Ovary (tissue), 9 donors: Measurements from ENCODE around the gene PPT1. TPM values are rescaled to one million over a fixed set of nuclear protein-coding genes. Genes with fewer than 3 reads are reported as not detected.

Experiments used
- DNase-seq, 5 donors: peaks; one replicate each; pipeline ENCODE4 v3.0.0-alpha.2; 2019 to 2020
- H3K27ac ChIP-seq, 2 donors: fragments of 200-600 bp; one replicate each; pipeline versions ENCODE4 v1.5.1 to v1.8.0; 2019 to 2022
- H3K27me3 ChIP-seq: fragments of 200-600 bp; one replicate; pipeline ENCODE4 v1.8.0; 2022
- H3K36me3 ChIP-seq: fragments of 200-600 bp; sonication (generic); one replicate; pipeline ENCODE4 v1.5.1; 2019
- H3K4me1 ChIP-seq: one replicate; pipeline ENCODE4 v1.8.1; 2013; ENCODE audit warnings: mild to moderate bottlenecking, moderate library complexity; ENCODE audit not compliant: insufficient read depth
- H3K4me3 ChIP-seq: fragments of 200-600 bp; sonication (generic); one replicate; pipeline ENCODE4 v1.5.1; 2017
- H3K9me3 ChIP-seq, 2 donors: fragments of 200-600 bp in 1 of 2; sonication (generic) in 1 of 2; one replicate each; pipeline versions ENCODE4 v1.5.1 to v1.8.1; 2013 to 2019; ENCODE audit warnings: mild to moderate bottlenecking in 1 of 2, moderate library complexity in 1 of 2
- EP300 ChIP-seq: sonication (generic); formaldehyde crosslinking; IDR thresholded peaks from one replicate; pipeline ENCODE4 v1.6.1; 2017; ENCODE audit warnings: antibody characterized with exemption
- POLR2A ChIP-seq: fragments of 450-650 bp; IDR thresholded peaks from one replicate; pipeline ENCODE4 v1.6.1; 2017; ENCODE audit warnings: antibody characterized with exemption, mild to moderate bottlenecking, moderate library complexity
- WGBS, 3 donors: extraction: QIAGEN DNeasy Blood & Tissue Kit in 1 of 3; methylation state at CpG; one replicate each; pipeline versions ENCODE4 v1.1.5 to v1.1.7; 2013 to 2017; 5-methylcytosine and 5-hydroxymethylcytosine counted together
- intact Hi-C, 4 donors: fragments of 100-400 bp; cut with DNase I; formaldehyde crosslinking; loops; one replicate each; pipeline versions ENCODE4 v1.11.0 to v1.15.1; 2022 to 2023
- polyA plus RNA-seq, 2 donors: library from polyadenylated mRNA; stranded (reverse); fragments of 200-250 nt in 1 of 2; fragments of 350-450 nt in 1 of 2; fragmentation: Illumina TruSeq in 1 of 2; extraction: RNeasy Lipid Tissue Mini Kit (QIAGEN cat#74804) in 1 of 2; gene quantifications; one replicate each; pipeline ENCODE4 v1.2.3, GENCODE V29; 2013 to 2014
- total RNA-seq, 7 donors: library from RNA; depleted of rRNA in 2 of 7; stranded (reverse); fragments of >200 nt in 2 of 7; fragmentation: NEBNext Ultra II Directional in 3 of 7; extraction: Animal tissue kit (Norgen Biotek cat#: 25700) in 3 of 7; gene quantifications; one replicate each; pipeline versions ENCODE4 v1.1.0 to v1.2.4, GENCODE V29; 2016 to 2023
- TF ChIP-seq, protein P1 (sequence below), 3 donors: fragments of 450-650 bp in 2 of 3; fragments of 200-600 bp in 1 of 3; IDR thresholded peaks; one replicate each; pipeline versions ENCODE4 v1.5.1 to v1.8.0; 2016 to 2022; ENCODE audit warnings: antibody characterized with exemption in 3 of 3, mild to moderate bottlenecking in 1 of 3
- donor health status: DM: no; HTN: no; CAD: no; lungs with moderate emphysema.
- donor health status: DM: no; HTN: no; CAD: no.
- donor health status: Bipolar disorder and iron deficiency.
- donor health status: DM: yes; HTN: yes; CAD: no.
- donor health status: DM: no; HTN: no; CAD: no.
- donor health status: DM: yes; HTN: yes; CAD: no.

PPT1 gene
- total and polyA plus RNA-seq, 9 donors: 38.0 to 247 (median 71.0) TPM

DNA sequence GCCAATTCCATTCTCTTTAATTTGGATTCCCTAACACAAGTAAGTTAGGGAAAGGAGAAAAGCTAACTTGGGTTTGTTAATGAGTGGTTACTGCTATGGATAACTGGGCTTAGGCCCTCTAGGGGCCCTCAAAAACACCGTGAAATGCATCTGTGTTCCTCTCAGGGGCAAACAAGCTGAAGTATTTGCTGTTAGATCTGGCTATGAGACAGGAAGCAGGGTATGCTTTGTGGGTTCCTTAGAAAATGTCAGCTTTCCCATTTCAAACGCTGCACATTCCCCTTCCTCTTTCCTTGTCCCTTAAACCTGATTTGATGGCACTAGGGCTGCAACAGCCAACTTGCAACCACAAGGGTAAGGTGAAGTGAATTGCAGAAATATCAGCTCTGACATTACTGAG lies 62.2 kb downstream of the PPT1 start:
- TF ChIP-seq EP300 (no peak), POLR2A (no peak)
- TF ChIP-seq, protein P1, sequence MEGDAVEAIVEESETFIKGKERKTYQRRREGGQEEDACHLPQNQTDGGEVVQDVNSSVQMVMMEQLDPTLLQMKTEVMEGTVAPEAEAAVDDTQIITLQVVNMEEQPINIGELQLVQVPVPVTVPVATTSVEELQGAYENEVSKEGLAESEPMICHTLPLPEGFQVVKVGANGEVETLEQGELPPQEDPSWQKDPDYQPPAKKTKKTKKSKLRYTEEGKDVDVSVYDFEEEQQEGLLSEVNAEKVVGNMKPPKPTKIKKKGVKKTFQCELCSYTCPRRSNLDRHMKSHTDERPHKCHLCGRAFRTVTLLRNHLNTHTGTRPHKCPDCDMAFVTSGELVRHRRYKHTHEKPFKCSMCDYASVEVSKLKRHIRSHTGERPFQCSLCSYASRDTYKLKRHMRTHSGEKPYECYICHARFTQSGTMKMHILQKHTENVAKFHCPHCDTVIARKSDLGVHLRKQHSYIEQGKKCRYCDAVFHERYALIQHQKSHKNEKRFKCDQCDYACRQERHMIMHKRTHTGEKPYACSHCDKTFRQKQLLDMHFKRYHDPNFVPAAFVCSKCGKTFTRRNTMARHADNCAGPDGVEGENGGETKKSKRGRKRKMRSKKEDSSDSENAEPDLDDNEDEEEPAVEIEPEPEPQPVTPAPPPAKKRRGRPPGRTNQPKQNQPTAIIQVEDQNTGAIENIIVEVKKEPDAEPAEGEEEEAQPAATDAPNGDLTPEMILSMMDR (IDR thresholded peaks at IDR 0.05): no peak
- Histone ChIP-seq H3K27me3 (no peaks in the 10 kb centered on the region), H3K4me3 (no peak overlapping the region), H3K27ac (no peak overlapping the region), H3K4me1 (no peaks in the 10 kb centered on the region), H3K36me3 (no peaks in the 10 kb centered on the region), H3K9me3 (no peaks in the 10 kb centered on the region)
- 50 to 66% (median 57%) methylated on average over 2 of the region's 2 CpGs for WGBS, 3 donors
- intact Hi-C loops: no loop called here
- DNase-seq: no peak

- H3K4me1 ChIP-seq: no peaks in the 10 kb centered on the region
- no peak overlapping the region for H3K4me3 ChIP-seq
- no peaks in the 10 kb centered on the region for H3K27me3 ChIP-seq
- 31 to 37% (median 36%) methylated on average over 4 of the region's 4 CpGs for WGBS, 3 donors
- H3K36me3 ChIP-seq: no peaks in the 10 kb centered on the region
- H3K9me3 ChIP-seq: no peaks in the 10 kb centered on the region
- no peak for DNase-seq
- no peak overlapping the region for H3K27ac ChIP-seq
- intact Hi-C loops: no loop called here
- TF ChIP-seq, protein P1 (IDR thresholded peaks at IDR 0.05): peak in 1 of 3 donors; percentile 11
- no peak for TF ChIP-seq POLR2A
- no peak for TF ChIP-seq EP300
Observed at GRCh38 chr1:40032240-40032891, 64.7 kb downstream of the PPT1 start.

DNA sequence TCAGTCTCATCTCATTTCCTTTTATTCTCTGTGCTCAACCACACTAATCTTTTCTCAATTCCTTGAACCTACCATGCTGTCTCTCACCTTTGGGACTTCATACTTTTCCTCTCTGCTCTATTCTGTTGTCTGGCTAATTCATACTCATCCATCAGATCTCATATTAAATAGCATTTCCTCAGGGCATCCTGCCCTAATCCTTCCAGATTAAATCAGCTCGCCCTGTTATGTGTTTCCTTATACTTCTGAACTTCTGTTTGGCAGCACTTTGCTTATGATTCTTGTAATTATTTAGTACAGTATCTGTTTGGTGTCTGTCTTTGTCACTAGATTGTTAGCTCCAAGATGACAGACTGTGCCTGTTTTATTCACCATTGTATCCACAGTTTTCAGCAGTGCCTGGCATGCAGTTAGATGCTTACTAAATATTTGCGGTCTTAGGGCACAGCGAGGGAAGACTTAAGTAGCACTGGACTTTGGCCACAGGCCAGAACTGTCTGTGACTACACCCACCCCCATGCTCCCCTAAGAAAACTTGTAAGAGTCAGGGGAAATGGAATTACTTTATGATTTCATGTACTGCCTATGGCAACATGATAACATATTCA lies 66.4 kb downstream of the PPT1 start:
- Histone ChIP-seq H3K4me1 (no peaks in the 10 kb centered on the region), H3K27ac (no peak overlapping the region), H3K4me3 (no peak overlapping the region), H3K36me3 (no peaks in the 10 kb centered on the region), H3K27me3 (no peaks in the 10 kb centered on the region), H3K9me3 (no peaks in the 10 kb centered on the region)
- intact Hi-C loops: no loop called here
- TF ChIP-seq, protein P1 (IDR thresholded peaks at IDR 0.05): no peak
- TF ChIP-seq POLR2A (no peak), EP300 (no peak)
- 51 to 57% (median 53%) methylated on average over 3 of the region's 3 CpGs for WGBS, 3 donors
- DNase-seq: no peak

GRCh38 chr1:40029608-40030007 lies 67.4 kb downstream of the PPT1 start:
- no peaks in the 10 kb centered on the region for H3K36me3 ChIP-seq
- no peaks in the 10 kb centered on the region for H3K27me3 ChIP-seq
- WGBS, 3 donors: 76 to 81% (median 80%) methylated on average over 3 of the region's 3 CpGs
- no peaks in the 10 kb centered on the region for H3K9me3 ChIP-seq
- TF ChIP-seq, protein P1 (IDR thresholded peaks at IDR 0.05): no peak
- TF ChIP-seq EP300 (no peak), POLR2A (no peak)
- no peaks in the 10 kb centered on the region for H3K4me1 ChIP-seq
- no peak overlapping the region for H3K27ac ChIP-seq
- H3K4me3 ChIP-seq: no peak overlapping the region
- DNase-seq: no peak
- intact Hi-C loops: no loop called here
